ENCODE results near the gene PCGF3. TPM values are rescaled to one million over a fixed set of nuclear protein-coding genes. Genes with fewer than 3 reads are reported as not detected.

The PCGF3 gene
- polyA plus RNA-seq, 1 experiment: 37.2 TPM

DNA sequence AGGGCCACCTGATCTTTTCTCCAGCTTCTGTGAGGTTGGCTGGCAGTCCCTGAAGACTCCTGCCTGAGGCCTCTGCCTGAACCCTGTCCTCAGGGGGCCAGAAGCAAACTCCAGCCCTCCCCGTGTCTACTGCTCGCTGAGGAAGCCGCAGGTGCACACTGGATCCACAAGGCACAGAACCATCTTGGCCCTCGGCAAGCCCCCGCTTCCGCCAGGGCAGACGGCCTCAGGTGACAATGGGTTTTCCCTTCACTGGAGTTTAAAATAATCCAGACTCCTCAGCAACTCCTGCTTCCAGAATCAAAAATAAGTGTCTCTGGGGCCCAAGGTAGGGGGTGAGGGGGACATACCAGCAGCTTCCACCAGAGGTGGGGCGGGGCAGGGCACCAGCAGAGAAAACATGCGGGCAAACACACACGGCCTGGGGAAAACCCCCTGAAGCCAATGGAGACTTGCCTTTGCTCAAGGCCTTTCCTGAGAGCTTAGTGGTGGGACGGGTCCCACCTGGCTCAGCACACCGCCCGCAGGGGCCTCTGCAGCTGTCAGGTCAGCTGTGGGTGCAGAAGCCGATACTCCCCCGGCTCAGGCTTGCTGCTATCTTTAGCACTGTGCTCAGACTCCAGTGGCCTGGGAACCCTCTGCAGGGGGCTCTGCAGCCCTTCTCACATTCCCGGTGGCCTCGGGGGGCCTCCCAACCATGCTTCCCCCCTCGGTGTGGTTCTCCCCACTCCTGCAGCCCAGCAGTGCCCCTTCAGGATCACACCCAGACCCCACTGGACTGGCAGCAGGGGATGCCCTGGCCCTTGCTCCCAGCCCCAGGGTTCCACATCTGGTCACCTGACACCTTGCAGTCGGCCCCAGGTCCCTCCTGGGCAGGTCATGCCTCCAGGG lies 29.4 kb upstream of the PCGF3 start:
- DNase-seq (ENCODE audit: low read depth, low spot score): no peak
- TF ChIP-seq CTCF (IDR thresholded peaks at IDR 0.05; ENCODE audit: low read depth, low read length): no peak
- ChIA-PET CTCF (no interaction called here), POLR2A (no interaction called here)
- H3K4me3 ChIP-seq (ENCODE audit: low read depth, low read length): no peak overlapping the region
- no peaks in the 10 kb centered on the region; the same call in 1 of the 2 replicates for H3K9me3 ChIP-seq (ENCODE audit: control insufficient read depth, insufficient read depth, low read length)
- no peaks in the 10 kb centered on the region for H3K27me3 ChIP-seq (ENCODE audit: control insufficient read depth, insufficient read depth, low read length)
- no peak overlapping the region for H3K27ac ChIP-seq (ENCODE audit: low read depth, low read length)

DNA sequence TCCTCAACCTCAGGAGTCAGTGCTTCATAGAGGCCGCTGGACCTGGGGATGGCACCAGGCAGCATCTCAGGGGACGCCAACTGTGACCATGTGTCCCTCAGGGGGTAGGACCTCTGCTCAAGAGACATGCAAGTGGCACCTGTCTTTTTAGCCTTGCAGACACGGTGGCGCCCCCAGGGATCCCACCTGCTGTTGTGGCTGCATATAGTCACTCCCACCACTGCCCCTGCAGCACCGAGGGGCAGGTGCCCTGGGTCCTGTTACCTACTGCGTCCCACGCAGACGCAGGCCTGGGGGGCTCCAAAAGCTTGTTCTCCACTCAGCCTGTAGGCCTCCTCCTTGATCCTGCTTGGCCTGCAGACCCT lies 28.8 kb upstream of the PCGF3 start:
- no peaks in the 10 kb centered on the region for H3K27me3 ChIP-seq (ENCODE audit: control insufficient read depth, insufficient read depth, low read length)
- CTCF ChIA-PET: no interaction called here
- no peak for TF ChIP-seq CTCF (IDR thresholded peaks at IDR 0.05; ENCODE audit: low read depth, low read length)
- no peak for DNase-seq (ENCODE audit: low read depth, low spot score)
- no peak overlapping the region for H3K27ac ChIP-seq (ENCODE audit: low read depth, low read length)
- POLR2A ChIA-PET: no interaction called here
- H3K4me3 ChIP-seq (ENCODE audit: low read depth, low read length): no peak overlapping the region
- no peaks in the 10 kb centered on the region; the same call in 1 of the 2 replicates for H3K9me3 ChIP-seq (ENCODE audit: control insufficient read depth, insufficient read depth, low read length)

GRCh38 chr4:677431-678293 lies 28.0 kb upstream of the PCGF3 start:
- Histone ChIP-seq H3K4me3 (ENCODE audit: low read depth, low read length) (no peak overlapping the region), H3K9me3 (ENCODE audit: control insufficient read depth, insufficient read depth, low read length) (no peaks in the 10 kb centered on the region; the same call in 1 of the 2 replicates), H3K27me3 (ENCODE audit: control insufficient read depth, insufficient read depth, low read length) (no peaks in the 10 kb centered on the region), H3K27ac (ENCODE audit: low read depth, low read length) (no peak overlapping the region)
- DNase-seq (ENCODE audit: low read depth, low spot score): no peak
- TF ChIP-seq CTCF (IDR thresholded peaks at IDR 0.05; ENCODE audit: low read depth, low read length): no peak
- ChIA-PET POLR2A (no interaction called here), CTCF (no interaction called here)

GRCh38 chr4:678331-679103 lies 27.1 kb upstream of the PCGF3 start:
- TF ChIP-seq CTCF (IDR thresholded peaks at IDR 0.05; ENCODE audit: low read depth, low read length): no peak
- no peak overlapping the region for H3K27ac ChIP-seq (ENCODE audit: low read depth, low read length)
- DNase-seq (ENCODE audit: low read depth, low spot score): no peak
- CTCF ChIA-PET: interaction anchor here (0.6 kb wide), 1 partner anchor 35 kb away, joined by 3 read pairs; no protein-coding TSS in a partner anchor
- H3K27me3 ChIP-seq (ENCODE audit: control insufficient read depth, insufficient read depth, low read length): no peaks in the 10 kb centered on the region
- POLR2A ChIA-PET: no interaction called here
- no peaks in the 10 kb centered on the region; the same call in 1 of the 2 replicates for H3K9me3 ChIP-seq (ENCODE audit: control insufficient read depth, insufficient read depth, low read length)
- no peak overlapping the region for H3K4me3 ChIP-seq (ENCODE audit: low read depth, low read length)

Measured in AG04450 (cell line).